Naive thymus-derived CD4-positive, alpha-beta T cell (primary cell): ENCODE measurements around the gene PSTPIP1. TPM values are rescaled to one million over a fixed set of nuclear protein-coding genes. Genes with fewer than 3 reads are reported as not detected.
A peak's percentile ranks its signal among the peaks of the same experiment; 100 is the strongest.

Experiments
- ATAC-seq: fragments of 150-1000 bp; cut with Tn5 transposase; 2 replicates; pipeline ENCODE4 v1.10.0; 2021; ENCODE audit warnings: mild to moderate bottlenecking, moderate library complexity
- CTCF ChIA-PET: fragments of 350-600 bp; sonication (Branson Sonifier 250); formaldehyde crosslinking; loops from one replicate; lab custom pipeline; 2021; ENCODE audit warnings: antibody characterized with exemption; lab: Charles Lee
- POLR2A ChIA-PET: fragments of 350-600 bp; sonication (Branson Sonifier 250); formaldehyde crosslinking; loops from one replicate; lab custom pipeline; 2021; ENCODE audit warnings: antibody characterized with exemption, inconsistent platforms; lab: Charles Lee
- DNase-seq, 9 donors: peaks; one replicate each; pipeline versions ENCODE4 v3.0.0 to v3.0.0-alpha.2; 2020 to 2022; ENCODE audit warnings: mixed read lengths in 1 of 9
- H3K27ac ChIP-seq: one replicate; pipeline ENCODE4 v1.7.0; 2013; ENCODE audit warnings: mild to moderate bottlenecking, low read depth, low read length, moderate library complexity
- H3K27me3 ChIP-seq, 2 donors: one replicate each; pipeline ENCODE4 v1.7.0; 2013; ENCODE audit warnings: low read length in 2 of 2, mild to moderate bottlenecking in 2 of 2, moderate library complexity in 2 of 2; ENCODE audit not compliant: control insufficient read depth in 2 of 2, insufficient read depth in 2 of 2
- H3K36me3 ChIP-seq, 3 experiments: 1 replicate in 2 of 3; 2 replicates in 1 of 3; pipeline ENCODE4 v1.7.0; 2013; ENCODE audit warnings: low read length in 3 of 3, mild to moderate bottlenecking in 3 of 3, moderate library complexity in 1 of 3; ENCODE audit not compliant: insufficient read depth in 3 of 3, control insufficient read depth in 2 of 3
- H3K4me1 ChIP-seq, 2 donors: one replicate each; pipeline ENCODE4 v1.7.0; 2013; ENCODE audit warnings: low read length in 2 of 2, mild to moderate bottlenecking in 2 of 2, moderate library complexity in 1 of 2; ENCODE audit not compliant: control insufficient read depth in 2 of 2, insufficient read depth in 2 of 2
- H3K4me3 ChIP-seq: 2 replicates; pipeline ENCODE4 v1.7.0; 2013; ENCODE audit warnings: mild to moderate bottlenecking, low read length
- H3K9me3 ChIP-seq, 3 experiments: 1 replicate in 2 of 3; 2 replicates in 1 of 3; pipeline ENCODE4 v1.7.0; 2013; ENCODE audit warnings: low read length in 3 of 3; ENCODE audit not compliant: control insufficient read depth in 2 of 3
- H3K27ac Mint-ChIP-seq, 9 donors: one replicate each; pipeline ENCODE4 v1.8.0; 2020 to 2022; ENCODE audit warnings: mixed read lengths in 9 of 9, mild to moderate bottlenecking in 8 of 9, moderate library complexity in 5 of 9, inconsistent platforms in 2 of 9
- H3K27me3 Mint-ChIP-seq, 5 donors: one replicate each; pipeline ENCODE4 v1.8.0; 2021 to 2022; ENCODE audit warnings: mixed read lengths in 5 of 5, mild to moderate bottlenecking in 1 of 5
- H3K36me3 Mint-ChIP-seq, 5 donors: one replicate each; pipeline ENCODE4 v1.8.0; 2020 to 2022; ENCODE audit warnings: mixed read lengths in 5 of 5, mild to moderate bottlenecking in 3 of 5, inconsistent platforms in 1 of 5
- H3K4me1 Mint-ChIP-seq, 7 donors: one replicate each; pipeline ENCODE4 v1.8.0; 2020 to 2022; ENCODE audit warnings: mixed read lengths in 7 of 7, mild to moderate bottlenecking in 3 of 7, inconsistent platforms in 1 of 7
- H3K4me3 Mint-ChIP-seq, 10 donors: one replicate each; pipeline ENCODE4 v1.8.0; 2020 to 2022; ENCODE audit warnings: mild to moderate bottlenecking in 10 of 10, mixed read lengths in 10 of 10, moderate library complexity in 6 of 10, inconsistent platforms in 2 of 10
- H3K9me3 Mint-ChIP-seq, 11 donors: one replicate each; pipeline ENCODE4 v1.8.0; 2020 to 2022; ENCODE audit warnings: mixed read lengths in 11 of 11, mild to moderate bottlenecking in 4 of 11, inconsistent platforms in 1 of 11, moderate library complexity in 1 of 11
- intact Hi-C, 2 donors: fragments of 100-400 bp; cut with micrococcal nuclease; formaldehyde crosslinking; loops; one replicate each; pipeline ENCODE4 v1.15.1; 2023
- polyA plus RNA-seq, 2 donors: library from polyadenylated mRNA; unstranded; fragments of 300-500 nt; fragmentation: Illumina TruSeq; gene quantifications; one replicate each; pipeline ENCODE4 v1.2.3, GENCODE V29; 2021
- total RNA-seq, 6 experiments: library from RNA in 5 of 6; stranded (reverse) in 5 of 6; gene quantifications; 1 replicate in 5 of 6; 2 replicates in 1 of 6; pipeline ENCODE4 v1.2.3 and lab custom pipeline; 2021 to 2026

The PSTPIP1 gene
- total and polyA plus RNA-seq, 7 experiments from 2014 or later: 29.1 to 182 (median 145) TPM

- DNase-seq: peak in 1 of 9 donors; percentile 77
- POLR2A ChIA-PET: interaction anchor here (0.5 to 2.2 kb wide), 5 partner anchors 8 to 55 kb away, joined by 3 to 8 read pairs (median 4); partner anchors contain the start of gene PSTPIP1
- H3K27me3 ChIP-seq: no peaks in the 10 kb centered on the region
Observed at GRCh38 chr15:76987896-76988860, 6.7 kb upstream of the PSTPIP1 start.

GRCh38 chr15:76988867-76989780 is 5.8 kb upstream of the PSTPIP1 start:
- Mint-ChIP-seq H3K27me3 (no peaks in the 10 kb centered on the region), H3K9me3 (peaks cover 0 to 2% (median 0%) of the 10 kb centered on the region in 11 donors), H3K27ac (peak overlapping the region in 6 of 9 donors; percentile 54 to 98 (median 78)), H3K4me1 (peaks cover 31 to 79% (median 41%) of the 10 kb centered on the region in 7 donors), H3K4me3 (peak overlapping the region in 2 of 10 donors; percentile 31 to 76), H3K36me3 (no peaks in the 10 kb centered on the region)
- DNase-seq (no peak), ATAC-seq (peak; percentile 38)
- CTCF ChIA-PET: interaction anchor here (1.3 to 2.3 kb wide), 2 partner anchors 15 to 34 kb away, joined by 5 to 6 read pairs; no protein-coding TSS in a partner anchor
- H3K36me3 ChIP-seq: no peaks in the 10 kb centered on the region
- H3K9me3 ChIP-seq: no peaks in the 10 kb centered on the region
- no peaks in the 10 kb centered on the region for H3K27me3 ChIP-seq
- POLR2A ChIA-PET: interaction anchor here (0.5 to 1.7 kb wide), 4 partner anchors 9 to 56 kb away, joined by 3 to 5 read pairs (median 4); no protein-coding TSS in a partner anchor
- intact Hi-C loops: loop anchor here in 1 of 2 donors (1.0 to 5.0 kb wide), 2 partner anchors 9 to 33 kb away; no protein-coding TSS in a partner anchor
- no peak overlapping the region for H3K4me3 ChIP-seq
- peaks cover 18 to 38% of the 10 kb centered on the region in 2 donors for H3K4me1 ChIP-seq
- no peak overlapping the region for H3K27ac ChIP-seq

More at GRCh38 chr15:76987896-76988860, 6.7 kb upstream of the PSTPIP1 start:
- peak; percentile 64 for ATAC-seq
- intact Hi-C loops: loop anchor here in 1 of 2 donors (1.0 to 5.0 kb wide), 2 partner anchors 10 to 34 kb away; no protein-coding TSS in a partner anchor
- Mint-ChIP-seq H3K4me3 (peak overlapping the region in 2 of 10 donors; percentile 31 to 76), H3K9me3 (peaks cover 0 to 2% (median 0%) of the 10 kb centered on the region in 11 donors), H3K27ac (peak overlapping the region in 7 of 9 donors; percentile 40 to 98 (median 78)), H3K4me1 (peaks cover 23 to 79% (median 31%) of the 10 kb centered on the region in 7 donors), H3K27me3 (no peaks in the 10 kb centered on the region), H3K36me3 (no peaks in the 10 kb centered on the region)
- CTCF ChIA-PET: interaction anchor here (1.0 to 2.3 kb wide), 3 partner anchors 9 to 35 kb away, joined by 3 to 7 read pairs (median 5); no protein-coding TSS in a partner anchor
- Histone ChIP-seq H3K4me1 (peaks cover 9 to 29% of the 10 kb centered on the region in 2 donors), H3K4me3 (no peak overlapping the region), H3K27ac (no peak overlapping the region), H3K36me3 (no peaks in the 10 kb centered on the region), H3K9me3 (no peaks in the 10 kb centered on the region)

GRCh38 chr15:76991048-76991447 is 3.9 kb upstream of the PSTPIP1 start:
- no peak for DNase-seq
- H3K27me3 Mint-ChIP-seq: no peaks in the 10 kb centered on the region
- H3K27ac Mint-ChIP-seq: peak overlapping the region in 1 of 9 donors; percentile 5
- ChIA-PET POLR2A (interaction anchor here (0.9 kb wide), 1 partner anchor 41 kb away, joined by 3 read pairs; no protein-coding TSS in a partner anchor), CTCF (interaction anchor here (1.9 kb wide), 1 partner anchor 17 kb away, joined by 5 read pairs; no protein-coding TSS in a partner anchor)
- Histone ChIP-seq H3K27ac (no peak overlapping the region), H3K4me3 (no peak overlapping the region), H3K9me3 (no peaks in the 10 kb centered on the region), H3K27me3 (no peaks in the 10 kb centered on the region), H3K4me1 (peaks cover 34 to 46% of the 10 kb centered on the region in 2 donors), H3K36me3 (no peaks in the 10 kb centered on the region)
- peaks cover 48 to 77% (median 52%) of the 10 kb centered on the region in 7 donors for H3K4me1 Mint-ChIP-seq
- H3K4me3 Mint-ChIP-seq: no peak overlapping the region
- H3K9me3 Mint-ChIP-seq: peaks cover 0 to 2% (median 0%) of the 10 kb centered on the region in 11 donors
- no peak for ATAC-seq
- intact Hi-C loops: no loop called here
- peaks cover 0 to 10% (median 0%) of the 10 kb centered on the region in 5 donors for H3K36me3 Mint-ChIP-seq

- H3K27me3 Mint-ChIP-seq: no peaks in the 10 kb centered on the region
- ChIA-PET POLR2A (interaction anchor here (0.9 kb wide), 1 partner anchor 40 kb away, joined by 3 read pairs; no protein-coding TSS in a partner anchor), CTCF (interaction anchor here (1.9 kb wide), 1 partner anchor 18 kb away, joined by 5 read pairs; no protein-coding TSS in a partner anchor)
- peaks cover 0 to 2% (median 0%) of the 10 kb centered on the region in 11 donors for H3K9me3 Mint-ChIP-seq
- Histone ChIP-seq H3K27ac (no peak overlapping the region), H3K36me3 (no peaks in the 10 kb centered on the region), H3K9me3 (no peaks in the 10 kb centered on the region), H3K4me3 (no peak overlapping the region), H3K27me3 (no peaks in the 10 kb centered on the region), H3K4me1 (peaks cover 43 to 45% of the 10 kb centered on the region in 2 donors)
- ATAC-seq (no peak), DNase-seq (no peak)
- peak overlapping the region in 1 of 10 donors; percentile 27 for H3K4me3 Mint-ChIP-seq
- peak overlapping the region in 8 of 9 donors; percentile 27 to 98 (median 84) for H3K27ac Mint-ChIP-seq
- H3K36me3 Mint-ChIP-seq: peaks cover 0 to 12% (median 0%) of the 10 kb centered on the region in 5 donors
- H3K4me1 Mint-ChIP-seq: peaks cover 48 to 72% (median 53%) of the 10 kb centered on the region in 7 donors
- intact Hi-C loops: no loop called here
Observed at GRCh38 chr15:76991741-76992645, 2.9 kb upstream of the PSTPIP1 start.

- Mint-ChIP-seq H3K9me3 (peaks cover 0 to 2% (median 0%) of the 10 kb centered on the region in 11 donors), H3K4me3 (peak overlapping the region; percentile 19 to 99 (median 94)), H3K27ac (peak overlapping the region; percentile 88 to 98 (median 96)), H3K36me3 (peaks cover 0 to 19% (median 0%) of the 10 kb centered on the region in 5 donors), H3K4me1 (peaks cover 54 to 73% (median 60%) of the 10 kb centered on the region in 7 donors), H3K27me3 (no peaks in the 10 kb centered on the region)
- H3K4me3 ChIP-seq: no peak overlapping the region
- H3K27me3 ChIP-seq: no peaks in the 10 kb centered on the region
- ChIA-PET POLR2A (interaction anchor here (0.5 to 2.2 kb wide), 7 partner anchors 10 to 62 kb away, joined by 3 to 9 read pairs (median 8); partner anchors contain the start of gene RCN2), CTCF (interaction anchor here (2.5 kb wide), 1 partner anchor 19 kb away, joined by 14 read pairs; no protein-coding TSS in a partner anchor)
- intact Hi-C loops: no loop called here
- H3K4me1 ChIP-seq: peaks cover 45 to 54% of the 10 kb centered on the region in 2 donors
- H3K9me3 ChIP-seq: no peaks in the 10 kb centered on the region
- H3K36me3 ChIP-seq: no peaks in the 10 kb centered on the region
- ATAC-seq (no peak), DNase-seq (peak in 1 of 9 donors; percentile 18)
- H3K27ac ChIP-seq: peak overlapping the region; percentile 80
Observed at GRCh38 chr15:76993114-76993725, 1.7 kb upstream of the PSTPIP1 start.
